Measurements from ENCODE around the gene GPR75. TPM values are rescaled to one million over a fixed set of nuclear protein-coding genes. Genes with fewer than 3 reads are reported as not detected.

Gene GPR75
- total and polyA plus RNA-seq, 2 of the 8 experiments (the other 6 are each of a cell fraction or from before 2014, with no cell fraction given), result 3.5 to 4.3 TPM

DNA sequence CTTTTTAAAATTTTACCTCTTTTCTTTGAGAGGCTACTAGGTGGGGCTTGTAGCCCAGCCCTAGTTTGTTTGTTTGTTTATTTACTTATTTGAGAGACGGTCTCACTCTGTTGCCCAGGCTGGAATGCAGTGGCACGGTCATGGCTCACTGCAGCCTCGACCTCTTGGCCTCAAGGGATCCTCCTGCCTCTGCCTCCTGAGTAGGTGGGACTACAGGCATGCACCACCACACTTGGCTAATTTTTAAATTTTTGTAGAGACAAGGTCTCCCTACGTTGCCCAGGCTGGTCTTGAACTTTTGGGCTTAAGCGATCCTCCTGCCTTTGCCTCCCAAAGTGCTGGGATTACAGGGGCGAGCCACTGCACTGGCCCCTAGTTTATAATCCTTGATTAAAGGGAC lies 38.0 kb downstream of the GPR75 start:
- no peaks in the 10 kb centered on the region for H3K27me3 ChIP-seq (replicated peaks in 1 of 4; ENCODE audit: control insufficient read depth in 3 of 4, extremely low read depth in 1 of 4, insufficient read depth in 3 of 4, low read length in 3 of 4)
- H2BK20ac ChIP-seq (ENCODE audit: low read length), result no peak overlapping the region
- no peak for FAIRE-seq
- H3K18ac ChIP-seq (ENCODE audit: extremely low read depth, low read length), result no peak overlapping the region
- CTCF ChIA-PET (ENCODE audit: partially characterized antibody), result interaction anchor here (0.6 to 0.8 kb wide), 2 partner anchors 8 to 245 kb away, joined by 3 read pairs; no protein-coding TSS in a partner anchor
- H4K8ac ChIP-seq (ENCODE audit: extremely low read depth, insufficient read depth, low read length), result no peak overlapping the region
- H2BK15ac ChIP-seq (ENCODE audit: low read length), result no peak overlapping the region
- no peak overlapping the region for H2BK5ac ChIP-seq (ENCODE audit: low read depth, low read length)
- no peak overlapping the region for H3K23ac ChIP-seq (ENCODE audit: insufficient read length)
- H3K9ac ChIP-seq (replicated peaks in 1 of 4; ENCODE audit: extremely low read depth in 1 of 4, low read depth in 3 of 4, low read length in 3 of 4), result no peak overlapping the region
- H3K23me2 ChIP-seq (ENCODE audit: low read depth, low read length), result no peaks in the 10 kb centered on the region
- no peak overlapping the region for H4K5ac ChIP-seq (ENCODE audit: insufficient read length, low read depth, low read length)
- POLR2A ChIA-PET (ENCODE audit: partially characterized antibody), result interaction anchor here (1.1 kb wide), 1 partner anchor 55 kb away, joined by 3 read pairs; the partner anchor contains the start of gene CHAC2
- TF ChIP-seq TBP (IDR thresholded peaks at IDR 0.05; ENCODE audit: low read depth, low read length), result no peak
- no peak for TF ChIP-seq YY1 (IDR thresholded peaks at IDR 0.05; ENCODE audit: low read depth, low read length)
- TF ChIP-seq SP1 (IDR thresholded peaks at IDR 0.05; ENCODE audit: low read depth, low read length), result no peak
- H3K36me3 ChIP-seq (ENCODE audit: control insufficient read depth in 2 of 4, insufficient read depth in 4 of 4, low read length in 3 of 4), result peaks cover 0 to 5% (median 0%) of the 10 kb centered on the region in 4 experiments; a peak in 2 of 8 replicates
- no peak overlapping the region for H3K27ac ChIP-seq (ENCODE audit: low read depth, low read length)
- H4K20me1 ChIP-seq (replicated peaks in 1 of 2; ENCODE audit: control insufficient read depth in 1 of 2, insufficient read depth in 2 of 2, low read length in 2 of 2), result no peaks in the 10 kb centered on the region
- peaks cover 0 to 5% (median 3%) of the 10 kb centered on the region in 4 experiments; a peak in 4 of 7 replicates for H3K4me1 ChIP-seq (replicated peaks in 1 of 4; ENCODE audit: control insufficient read depth in 3 of 4, insufficient read depth in 4 of 4, low read length in 3 of 4)
- no peaks in the 10 kb centered on the region for H3K9me3 ChIP-seq (ENCODE audit: insufficient read depth in 2 of 2, low read depth in 1 of 2, low read length in 1 of 2)
- H3K56ac ChIP-seq (replicated peaks; ENCODE audit: insufficient read length, low read depth, low read length), result no peak overlapping the region
- H2BK12ac ChIP-seq (ENCODE audit: low read depth, low read length), result no peak overlapping the region
- H3K4me2 ChIP-seq (ENCODE audit: insufficient read depth in 1 of 2, low read depth in 2 of 2, low read length in 2 of 2), result no peak overlapping the region
- no peak overlapping the region for H2AK5ac ChIP-seq (ENCODE audit: low read depth, low read length)
- DNase-seq (ENCODE audit: low read depth in 1 of 2, low spot score in 2 of 2), result no peak
- no peak overlapping the region for H3K4me3 ChIP-seq (ENCODE audit: extremely low read depth in 1 of 4, insufficient read depth in 2 of 4, low read depth in 3 of 4, low read length in 4 of 4)
- no peak overlapping the region for H3K4ac ChIP-seq (replicated peaks; ENCODE audit: insufficient read length, low read depth, low read length)
- no peak overlapping the region for H4K91ac ChIP-seq (replicated peaks; ENCODE audit: insufficient read length, low read length)
- H2AFZ ChIP-seq (ENCODE audit: low read length), result no peak overlapping the region
- H3K79me2 ChIP-seq (ENCODE audit: control insufficient read depth in 1 of 2, insufficient read depth in 2 of 2, low read length in 2 of 2), result no peaks in the 10 kb centered on the region
- no peak overlapping the region for H3K14ac ChIP-seq (ENCODE audit: insufficient read length)
- H2BK120ac ChIP-seq (replicated peaks; ENCODE audit: low read depth, low read length), result no peak overlapping the region
- 89% methylated on average over 6 of the region's 6 CpGs; no CpG with 5 or more reads in 1 of the 2 experiments for WGBS, 2 experiments (ENCODE audit: extremely low coverage in 1 of 2, insufficient coverage in 1 of 2, insufficient read length in 1 of 2, insufficient replicate concordance in 2 of 2, low coverage in 1 of 2, low lambda C conversion rate in 2 of 2, missing lambda C conversion rate in 1 of 2)
- no peaks in the 10 kb centered on the region for H3K79me1 ChIP-seq (ENCODE audit: low read depth, low read length)

Measured in H1 (cell line).